ENCODE results near the gene SH3BGRL3.

Gene SH3BGRL3

DNA sequence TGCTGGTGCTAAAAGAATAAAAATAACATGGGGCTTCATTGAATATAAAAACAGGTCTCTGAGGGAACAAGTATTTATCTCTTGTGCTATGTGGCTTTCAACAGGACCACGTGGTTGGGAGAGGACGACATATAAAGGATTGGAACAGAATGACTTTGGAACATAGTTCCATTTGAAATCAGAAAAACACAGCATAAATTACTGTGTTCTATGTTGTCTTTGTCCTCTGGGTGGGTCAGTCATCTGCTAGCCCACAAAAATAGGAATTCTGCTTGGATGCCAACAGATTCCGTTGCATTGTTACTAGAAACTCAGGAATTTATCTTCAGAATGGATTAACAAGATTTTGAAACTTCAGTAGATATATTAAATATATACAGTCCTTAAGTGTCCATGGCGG is 40.0 kb upstream of the SH3BGRL3 start:
- no peak overlapping the region for H3K18ac ChIP-seq (ENCODE audit: low read length)
- H3K4me2 ChIP-seq (ENCODE audit: low read length): no peak overlapping the region
- H3K27ac ChIP-seq (ENCODE audit: low read depth, low read length): no peak overlapping the region
- H3K23ac ChIP-seq (ENCODE audit: low read length): no peak overlapping the region
- peaks cover 10% of the 10 kb centered on the region for H3K79me1 ChIP-seq (ENCODE audit: low read length)
- H3K79me2 ChIP-seq (ENCODE audit: control insufficient read depth, insufficient read depth, low read length): peaks cover 30% of the 10 kb centered on the region
- H2AK5ac ChIP-seq (ENCODE audit: low read length): no peak overlapping the region
- H3K27me3 ChIP-seq (ENCODE audit: insufficient read depth, low read length, poor library complexity): no peaks in the 10 kb centered on the region
- no peak overlapping the region for H2BK15ac ChIP-seq (replicated peaks; ENCODE audit: low read depth)
- no peaks in the 10 kb centered on the region for H3K36me3 ChIP-seq (ENCODE audit: control insufficient read depth, insufficient read depth, low read length)
- H3K9ac ChIP-seq (ENCODE audit: low read length): no peak overlapping the region
- no peak overlapping the region for H3K4ac ChIP-seq (ENCODE audit: low read depth, low read length)
- no peak for DNase-seq
- H3K4me3 ChIP-seq (ENCODE audit: low read length): no peak overlapping the region
- peaks cover 3% of the 10 kb centered on the region for H3K4me1 ChIP-seq (ENCODE audit: control insufficient read depth, low read depth, low read length)
- H3K56ac ChIP-seq (ENCODE audit: low read length): no peak overlapping the region
- no peak overlapping the region for H2BK5ac ChIP-seq (ENCODE audit: low read length)
- no peak overlapping the region for H4K8ac ChIP-seq (ENCODE audit: low read depth, low read length)
- H4K5ac ChIP-seq (ENCODE audit: low read length): no peak overlapping the region
- H2BK120ac ChIP-seq (ENCODE audit: low read depth, low read length): no peak overlapping the region
- WGBS (ENCODE audit: extremely low coverage, insufficient coverage, low lambda C conversion rate): no CpG with 5 or more reads among the region's 4 CpGs

DNA sequence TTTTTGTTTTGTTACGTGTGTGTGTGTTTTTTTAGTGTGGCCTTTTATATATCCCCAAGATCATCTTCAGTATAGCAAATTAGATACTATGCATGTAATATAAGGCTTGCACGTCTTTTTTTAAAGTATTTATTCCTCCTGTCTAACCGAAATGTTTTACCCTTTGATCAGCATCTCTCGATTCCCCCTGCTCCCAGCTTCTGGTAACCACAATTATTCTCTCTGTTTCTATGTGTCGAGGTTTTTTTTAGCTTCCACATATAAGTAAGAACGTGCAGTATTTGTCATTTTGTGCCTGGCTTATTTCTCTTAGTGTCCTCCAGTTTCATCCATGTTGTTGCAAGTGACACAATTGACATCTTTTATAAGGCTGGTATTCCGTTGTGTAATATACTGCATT is 27.2 kb upstream of the SH3BGRL3 start:
- peaks cover 5% of the 10 kb centered on the region for H3K79me1 ChIP-seq (ENCODE audit: low read length)
- no peak overlapping the region for H4K5ac ChIP-seq (ENCODE audit: low read length)
- no peaks in the 10 kb centered on the region for H3K79me2 ChIP-seq (ENCODE audit: control insufficient read depth, insufficient read depth, low read length)
- no peak overlapping the region for H3K4ac ChIP-seq (ENCODE audit: low read depth, low read length)
- H3K4me2 ChIP-seq (ENCODE audit: low read length): no peak overlapping the region
- no peak overlapping the region for H3K23ac ChIP-seq (ENCODE audit: low read length)
- no peak overlapping the region for H3K4me3 ChIP-seq (ENCODE audit: low read length)
- no peak overlapping the region for H3K27ac ChIP-seq (ENCODE audit: low read depth, low read length)
- no peak overlapping the region for H4K8ac ChIP-seq (ENCODE audit: low read depth, low read length)
- no peak for DNase-seq
- no peak overlapping the region for H3K18ac ChIP-seq (ENCODE audit: low read length)
- no CpG with 5 or more reads among the region's 7 CpGs for WGBS (ENCODE audit: extremely low coverage, insufficient coverage, low lambda C conversion rate)
- H2BK15ac ChIP-seq (replicated peaks; ENCODE audit: low read depth): no peak overlapping the region
- H2BK5ac ChIP-seq (ENCODE audit: low read length): no peak overlapping the region
- H3K56ac ChIP-seq (ENCODE audit: low read length): no peak overlapping the region
- H3K4me1 ChIP-seq (ENCODE audit: control insufficient read depth, low read depth, low read length): no peaks in the 10 kb centered on the region
- no peak overlapping the region for H2AK5ac ChIP-seq (ENCODE audit: low read length)
- no peak overlapping the region for H3K9ac ChIP-seq (ENCODE audit: low read length)
- peaks cover 10% of the 10 kb centered on the region for H3K36me3 ChIP-seq (ENCODE audit: control insufficient read depth, insufficient read depth, low read length)
- no peaks in the 10 kb centered on the region for H3K27me3 ChIP-seq (ENCODE audit: insufficient read depth, low read length, poor library complexity)
- no peak overlapping the region for H2BK120ac ChIP-seq (ENCODE audit: low read depth, low read length)

DNA sequence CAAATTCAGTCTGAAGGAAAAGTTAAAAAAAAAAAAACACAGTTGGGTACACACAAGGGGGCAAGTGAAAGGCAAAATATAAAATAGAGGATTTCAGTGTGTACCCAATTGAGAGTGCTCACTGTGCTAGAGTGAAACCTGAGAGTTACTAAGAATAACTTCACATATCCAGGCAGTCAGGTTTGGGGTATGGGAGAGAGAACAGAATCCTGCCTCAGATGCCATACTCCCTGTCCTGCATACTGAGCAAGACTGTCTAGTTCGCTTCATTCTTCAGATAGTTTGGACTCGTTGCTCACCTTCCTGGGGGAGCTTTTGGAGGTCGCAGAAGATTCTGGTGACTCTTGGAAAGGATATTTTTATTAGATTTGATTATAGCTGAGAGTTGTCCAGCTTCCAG is 25.5 kb upstream of the SH3BGRL3 start:
- H3K36me3 ChIP-seq (ENCODE audit: control insufficient read depth, insufficient read depth, low read length): peaks cover 11% of the 10 kb centered on the region

DNA sequence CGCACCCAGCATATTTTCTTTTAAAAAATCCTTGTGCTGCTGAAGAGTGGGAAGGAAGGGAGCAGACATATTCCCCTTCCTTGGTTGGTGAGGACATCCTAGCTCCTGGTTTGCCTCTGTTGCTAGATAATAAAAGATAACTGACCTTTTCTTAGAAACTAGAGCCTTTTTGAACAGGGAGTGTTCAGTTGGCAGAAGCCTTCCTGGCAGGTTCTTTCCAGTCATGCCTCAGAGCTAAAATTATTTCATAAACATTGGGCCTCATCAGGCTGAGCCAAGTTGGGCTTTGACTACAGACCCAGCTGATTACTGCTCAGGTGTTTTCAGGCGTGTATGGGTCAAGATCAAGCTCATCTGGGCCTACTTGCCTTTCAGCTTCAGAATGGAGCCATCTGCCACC is 22.7 kb upstream of the SH3BGRL3 start:
- no peak overlapping the region for H3K27ac ChIP-seq (ENCODE audit: low read depth, low read length)
- H2AK5ac ChIP-seq (ENCODE audit: low read length): no peak overlapping the region
- H3K23ac ChIP-seq (ENCODE audit: low read length): no peak overlapping the region
- H3K79me2 ChIP-seq (ENCODE audit: control insufficient read depth, insufficient read depth, low read length): no peaks in the 10 kb centered on the region
- H4K8ac ChIP-seq (ENCODE audit: low read depth, low read length): no peak overlapping the region
- H3K56ac ChIP-seq (ENCODE audit: low read length): no peak overlapping the region
- H3K4me1 ChIP-seq (ENCODE audit: control insufficient read depth, low read depth, low read length): no peaks in the 10 kb centered on the region
- WGBS (ENCODE audit: extremely low coverage, insufficient coverage, low lambda C conversion rate): no CpG with 5 or more reads among the region's 2 CpGs
- H3K18ac ChIP-seq (ENCODE audit: low read length): no peak overlapping the region
- H2BK15ac ChIP-seq (replicated peaks; ENCODE audit: low read depth): no peak overlapping the region
- H3K4ac ChIP-seq (ENCODE audit: low read depth, low read length): no peak overlapping the region
- H2BK120ac ChIP-seq (ENCODE audit: low read depth, low read length): no peak overlapping the region
- H4K5ac ChIP-seq (ENCODE audit: low read length): no peak overlapping the region
- no peak overlapping the region for H3K9ac ChIP-seq (ENCODE audit: low read length)
- peaks cover 5% of the 10 kb centered on the region for H3K79me1 ChIP-seq (ENCODE audit: low read length)
- H3K4me2 ChIP-seq (ENCODE audit: low read length): no peak overlapping the region
- no peak overlapping the region for H2BK5ac ChIP-seq (ENCODE audit: low read length)
- peaks cover 15% of the 10 kb centered on the region for H3K36me3 ChIP-seq (ENCODE audit: control insufficient read depth, insufficient read depth, low read length)
- H3K27me3 ChIP-seq (ENCODE audit: insufficient read depth, low read length, poor library complexity): no peaks in the 10 kb centered on the region
- no peak for DNase-seq
- H3K4me3 ChIP-seq (ENCODE audit: low read length): no peak overlapping the region

More for the DNA sequence above, 25.5 kb upstream of the SH3BGRL3 start:
- H3K56ac ChIP-seq (ENCODE audit: low read length): no peak overlapping the region
- no CpG with 5 or more reads among the region's 3 CpGs for WGBS (ENCODE audit: extremely low coverage, insufficient coverage, low lambda C conversion rate)
- H3K4ac ChIP-seq (ENCODE audit: low read depth, low read length): no peak overlapping the region
- no peak overlapping the region for H3K4me3 ChIP-seq (ENCODE audit: low read length)
- H3K27ac ChIP-seq (ENCODE audit: low read depth, low read length): no peak overlapping the region
- H3K18ac ChIP-seq (ENCODE audit: low read length): no peak overlapping the region
- no peak overlapping the region for H2BK15ac ChIP-seq (replicated peaks; ENCODE audit: low read depth)
- no peaks in the 10 kb centered on the region for H3K4me1 ChIP-seq (ENCODE audit: control insufficient read depth, low read depth, low read length)
- no peaks in the 10 kb centered on the region for H3K27me3 ChIP-seq (ENCODE audit: insufficient read depth, low read length, poor library complexity)
- H2BK120ac ChIP-seq (ENCODE audit: low read depth, low read length): no peak overlapping the region
- H3K9ac ChIP-seq (ENCODE audit: low read length): no peak overlapping the region
- no peak overlapping the region for H4K5ac ChIP-seq (ENCODE audit: low read length)
- no peak overlapping the region for H2BK5ac ChIP-seq (ENCODE audit: low read length)
- H3K23ac ChIP-seq (ENCODE audit: low read length): no peak overlapping the region
- peaks cover 5% of the 10 kb centered on the region for H3K79me1 ChIP-seq (ENCODE audit: low read length)
- no peaks in the 10 kb centered on the region for H3K79me2 ChIP-seq (ENCODE audit: control insufficient read depth, insufficient read depth, low read length)
- no peak overlapping the region for H2AK5ac ChIP-seq (ENCODE audit: low read length)
- DNase-seq: no peak
- no peak overlapping the region for H4K8ac ChIP-seq (ENCODE audit: low read depth, low read length)
- H3K4me2 ChIP-seq (ENCODE audit: low read length): no peak overlapping the region

DNA sequence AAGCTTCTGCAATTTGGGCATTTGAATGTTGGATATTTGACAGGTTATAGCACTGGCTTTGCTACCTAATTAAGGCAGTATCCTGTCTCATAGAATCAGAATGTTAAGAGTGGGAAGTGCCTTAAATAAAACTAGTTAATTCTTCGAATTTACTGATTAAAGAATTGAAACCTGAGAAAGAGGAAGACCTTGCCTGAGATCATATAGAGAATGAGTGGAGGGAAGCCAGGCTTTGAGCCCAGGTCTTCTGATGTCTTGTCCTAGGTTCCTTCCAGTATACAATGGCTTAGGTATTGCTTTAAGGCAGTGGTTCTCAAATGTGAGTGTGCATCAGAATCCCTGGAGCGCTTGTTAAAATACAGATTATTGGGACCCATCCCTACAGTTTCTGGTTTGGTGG is 20.9 kb upstream of the SH3BGRL3 start:
- Histone ChIP-seq H3K27me3 (ENCODE audit: insufficient read depth, low read length, poor library complexity) (no peaks in the 10 kb centered on the region), H3K79me1 (ENCODE audit: low read length) (peaks cover 5% of the 10 kb centered on the region), H3K36me3 (ENCODE audit: control insufficient read depth, insufficient read depth, low read length) (peaks cover 15% of the 10 kb centered on the region), H2BK15ac (replicated peaks; ENCODE audit: low read depth) (no peak overlapping the region), H3K4ac (ENCODE audit: low read depth, low read length) (no peak overlapping the region), H3K9ac (ENCODE audit: low read length) (no peak overlapping the region), H4K8ac (ENCODE audit: low read depth, low read length) (no peak overlapping the region), H3K4me2 (ENCODE audit: low read length) (no peak overlapping the region), H3K18ac (ENCODE audit: low read length) (no peak overlapping the region), H2BK120ac (ENCODE audit: low read depth, low read length) (no peak overlapping the region), H3K23ac (ENCODE audit: low read length) (no peak overlapping the region), H3K4me1 (ENCODE audit: control insufficient read depth, low read depth, low read length) (no peaks in the 10 kb centered on the region), H3K4me3 (ENCODE audit: low read length) (no peak overlapping the region), H3K27ac (ENCODE audit: low read depth, low read length) (no peak overlapping the region), H3K56ac (ENCODE audit: low read length) (no peak overlapping the region), H4K5ac (ENCODE audit: low read length) (no peak overlapping the region), H2BK5ac (ENCODE audit: low read length) (no peak overlapping the region), H3K79me2 (ENCODE audit: control insufficient read depth, insufficient read depth, low read length) (no peaks in the 10 kb centered on the region), H2AK5ac (ENCODE audit: low read length) (no peak overlapping the region)
- WGBS (ENCODE audit: extremely low coverage, insufficient coverage, low lambda C conversion rate): no CpG with 5 or more reads among the region's 2 CpGs
- DNase-seq: no peak

DNA sequence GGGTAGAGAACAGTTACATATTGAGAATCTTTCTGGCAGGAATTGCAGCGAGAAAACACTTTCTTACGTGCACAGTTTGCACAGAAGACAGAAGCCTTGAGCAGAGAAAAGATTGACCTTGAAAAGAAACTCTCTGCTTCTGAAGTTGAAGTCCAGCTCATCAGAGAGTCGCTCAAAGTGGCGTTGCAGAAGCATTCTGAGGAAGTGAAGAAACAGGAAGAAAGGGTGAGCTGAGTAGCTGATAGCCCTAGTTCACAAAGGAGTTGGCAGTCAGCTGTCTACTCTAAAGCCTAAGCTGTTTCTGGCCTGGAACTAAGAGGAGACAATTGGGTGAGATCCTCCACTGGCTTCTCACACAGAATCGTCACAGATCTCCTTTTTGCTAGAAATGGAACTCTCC is 20.3 kb upstream of the SH3BGRL3 start:
- peaks cover 16% of the 10 kb centered on the region for H3K36me3 ChIP-seq (ENCODE audit: control insufficient read depth, insufficient read depth, low read length)

More for the DNA sequence above, 20.3 kb upstream of the SH3BGRL3 start:
- no CpG with 5 or more reads among the region's 5 CpGs for WGBS (ENCODE audit: extremely low coverage, insufficient coverage, low lambda C conversion rate)
- Histone ChIP-seq H4K8ac (ENCODE audit: low read depth, low read length) (no peak overlapping the region), H3K56ac (ENCODE audit: low read length) (no peak overlapping the region), H3K27ac (ENCODE audit: low read depth, low read length) (no peak overlapping the region), H3K4me3 (ENCODE audit: low read length) (no peak overlapping the region), H3K4me1 (ENCODE audit: control insufficient read depth, low read depth, low read length) (no peaks in the 10 kb centered on the region), H2BK15ac (replicated peaks; ENCODE audit: low read depth) (no peak overlapping the region), H3K18ac (ENCODE audit: low read length) (no peak overlapping the region), H2BK120ac (ENCODE audit: low read depth, low read length) (no peak overlapping the region), H2BK5ac (ENCODE audit: low read length) (no peak overlapping the region), H4K5ac (ENCODE audit: low read length) (no peak overlapping the region), H3K79me1 (ENCODE audit: low read length) (peaks cover 3% of the 10 kb centered on the region), H3K4ac (ENCODE audit: low read depth, low read length) (no peak overlapping the region), H3K9ac (ENCODE audit: low read length) (no peak overlapping the region), H3K27me3 (ENCODE audit: insufficient read depth, low read length, poor library complexity) (no peaks in the 10 kb centered on the region), H3K23ac (ENCODE audit: low read length) (no peak overlapping the region), H2AK5ac (ENCODE audit: low read length) (no peak overlapping the region), H3K4me2 (ENCODE audit: low read length) (no peak overlapping the region), H3K79me2 (ENCODE audit: control insufficient read depth, insufficient read depth, low read length) (no peaks in the 10 kb centered on the region)
- no peak for DNase-seq

Data from mesendoderm (in vitro differentiated cells).